HG03575 (cell line): ENCODE results near the gene RPGRIP1.
"Not testable (repeated sequence)": the region's sequence is repeated elsewhere in the genome, so short reads cannot be mapped to it uniquely, and the experiment has no call there.

Source experiments
- ATAC-seq: cut with Tn5 transposase; IDR thresholded peaks from one replicate; pipeline ENCODE4 v1.9.1; 2021; ENCODE audit not compliant: unreplicated experiment, insufficient number of reproducible peaks, low FRiP score; ENCODE audit errors: extremely low read depth

Gene RPGRIP1

GRCh38 chr14:21287168-21287567 lies 7.3 kb downstream of the RPGRIP1 start:
- no peak for ATAC-seq

- not testable (repeated sequence) for ATAC-seq
Measured at GRCh38 chr14:21294026-21294425, 14.1 kb downstream of the RPGRIP1 start.

GRCh38 chr14:21298358-21298757 lies 18.5 kb downstream of the RPGRIP1 start:
- ATAC-seq = no peak

- ATAC-seq = no peak
Measured at GRCh38 chr14:21299562-21300130, 19.8 kb downstream of the RPGRIP1 start.

- no peak for ATAC-seq
Measured at GRCh38 chr14:21300892-21301291, 21.0 kb downstream of the RPGRIP1 start.

GRCh38 chr14:21302013-21302835 lies 22.3 kb downstream of the RPGRIP1 start:
- ATAC-seq = no peak

GRCh38 chr14:21302836-21303140 lies 22.9 kb downstream of the RPGRIP1 start:
- not testable (repeated sequence) for ATAC-seq

- ATAC-seq = no peak
Measured at GRCh38 chr14:21307637-21308036, 27.8 kb downstream of the RPGRIP1 start.

- ATAC-seq = no peak
Measured at GRCh38 chr14:21308132-21308478, 28.2 kb downstream of the RPGRIP1 start.

- ATAC-seq = peak; percentile 54
Measured at GRCh38 chr14:21308479-21309237, 28.8 kb downstream of the RPGRIP1 start.

- no peak for ATAC-seq
Measured at GRCh38 chr14:21309238-21309636, 29.4 kb downstream of the RPGRIP1 start.

GRCh38 chr14:21309956-21310355 lies 30.1 kb downstream of the RPGRIP1 start:
- ATAC-seq = no peak

GRCh38 chr14:21311614-21312013 lies 31.7 kb downstream of the RPGRIP1 start:
- no peak for ATAC-seq

- no peak for ATAC-seq
Measured at GRCh38 chr14:21313512-21313911, 33.6 kb downstream of the RPGRIP1 start.

GRCh38 chr14:21317398-21317797 lies 37.5 kb downstream of the RPGRIP1 start:
- ATAC-seq = no peak

GRCh38 chr14:21320913-21321312 lies 41.0 kb downstream of the RPGRIP1 start:
- no peak for ATAC-seq

GRCh38 chr14:21322716-21323115 lies 42.8 kb downstream of the RPGRIP1 start:
- ATAC-seq = no peak

GRCh38 chr14:21326972-21327371 lies 47.1 kb downstream of the RPGRIP1 start:
- no peak for ATAC-seq
